Measurements from ENCODE around the gene CENPVL2. TPM values are rescaled to one million over a fixed set of nuclear protein-coding genes. Genes with fewer than 3 reads are reported as not detected.
"Not testable (repeated sequence)": the region's sequence is repeated elsewhere in the genome, so short reads cannot be mapped to it uniquely, and the experiment has no call there.

Gene CENPVL2
- not detected for total RNA-seq

- H3K4me3 Mint-ChIP-seq; POLR2A ChIA-PET; ATAC-seq; H3K27me3 Mint-ChIP-seq (ENCODE audit: low read depth); H3K36me3 Mint-ChIP-seq (ENCODE audit: low read depth); CTCF ChIA-PET; H3K9me3 Mint-ChIP-seq (ENCODE audit: insufficient read depth); H3K27ac Mint-ChIP-seq; H3K4me1 Mint-ChIP-seq (ENCODE audit: low read depth); DNase-seq: not testable (repeated sequence)
Observed at GRCh38 chrX:51682720-51683062, at the start of gene CENPVL2. Gene CENPVL2, minus strand, starts transcription at chrX:51682831. Its CDS starts 0 bp downstream, at chrX:51682831.

- ATAC-seq (no peak), DNase-seq (no peak)
- Mint-ChIP-seq H3K36me3 (ENCODE audit: low read depth) (no peaks in the 10 kb centered on the region), H3K4me1 (ENCODE audit: low read depth) (no peaks in the 10 kb centered on the region), H3K9me3 (ENCODE audit: insufficient read depth) (no peaks in the 10 kb centered on the region), H3K27ac (no peak overlapping the region), H3K27me3 (ENCODE audit: low read depth) (no peaks in the 10 kb centered on the region), H3K4me3 (no peak overlapping the region)
- POLR2A ChIA-PET = no interaction called here
- CTCF ChIA-PET = no interaction called here
Observed at GRCh38 chrX:51728202-51728601, 45.6 kb upstream of the CENPVL2 start.

GRCh38 chrX:51712943-51713647, 30.5 kb upstream of the CENPVL2 start:
- H3K4me3 Mint-ChIP-seq; H3K4me1 Mint-ChIP-seq (ENCODE audit: low read depth); CTCF ChIA-PET; ATAC-seq; H3K27ac Mint-ChIP-seq; H3K36me3 Mint-ChIP-seq (ENCODE audit: low read depth); H3K27me3 Mint-ChIP-seq (ENCODE audit: low read depth); DNase-seq; H3K9me3 Mint-ChIP-seq (ENCODE audit: insufficient read depth); POLR2A ChIA-PET: not testable (repeated sequence)

GRCh38 chrX:51710277-51711164, 27.9 kb upstream of the CENPVL2 start, which contains the start of gene CENPVL1:
Gene CENPVL1, plus strand, starts transcription at chrX:51710512. Its CDS starts 0 bp downstream, at chrX:51710512.
- POLR2A ChIA-PET, H3K27ac Mint-ChIP-seq: not testable (repeated sequence)

GRCh38 chrX:51697397-51697796, 14.8 kb upstream of the CENPVL2 start:
- POLR2A ChIA-PET = no interaction called here
- ATAC-seq = no peak
- CTCF ChIA-PET = no interaction called here
- DNase-seq = no peak
- Mint-ChIP-seq H3K4me3 (no peak overlapping the region), H3K27ac (no peak overlapping the region), H3K36me3 (ENCODE audit: low read depth) (no peaks in the 10 kb centered on the region), H3K9me3 (ENCODE audit: insufficient read depth) (no peaks in the 10 kb centered on the region), H3K4me1 (ENCODE audit: low read depth) (no peaks in the 10 kb centered on the region), H3K27me3 (ENCODE audit: low read depth) (peaks cover 2% of the 10 kb centered on the region)

More at GRCh38 chrX:51710277-51711164, 27.9 kb upstream of the CENPVL2 start, which contains the start of gene CENPVL1:
- CTCF ChIA-PET; DNase-seq; H3K9me3 Mint-ChIP-seq (ENCODE audit: insufficient read depth); H3K36me3 Mint-ChIP-seq (ENCODE audit: low read depth); H3K27me3 Mint-ChIP-seq (ENCODE audit: low read depth); H3K4me1 Mint-ChIP-seq (ENCODE audit: low read depth); H3K4me3 Mint-ChIP-seq: not testable (repeated sequence)
- ATAC-seq = peak; percentile 33

GRCh38 chrX:51694254-51694653, 11.6 kb upstream of the CENPVL2 start:
- POLR2A ChIA-PET = no interaction called here
- Mint-ChIP-seq H3K4me1 (ENCODE audit: low read depth) (no peaks in the 10 kb centered on the region), H3K27ac (no peak overlapping the region), H3K4me3 (no peak overlapping the region), H3K27me3 (ENCODE audit: low read depth) (peaks cover 2% of the 10 kb centered on the region), H3K36me3 (ENCODE audit: low read depth) (no peaks in the 10 kb centered on the region), H3K9me3 (ENCODE audit: insufficient read depth) (no peaks in the 10 kb centered on the region)
- DNase-seq (no peak), ATAC-seq (no peak)
- CTCF ChIA-PET = no interaction called here

- H3K27me3 Mint-ChIP-seq (ENCODE audit: low read depth); CTCF ChIA-PET; H3K4me1 Mint-ChIP-seq (ENCODE audit: low read depth); H3K27ac Mint-ChIP-seq; POLR2A ChIA-PET; DNase-seq; H3K36me3 Mint-ChIP-seq (ENCODE audit: low read depth); H3K4me3 Mint-ChIP-seq; H3K9me3 Mint-ChIP-seq (ENCODE audit: insufficient read depth): not testable (repeated sequence)
- peak; percentile 42 for ATAC-seq
Observed at GRCh38 chrX:51681808-51682719, 567 bp downstream of the CENPVL2 start.

- POLR2A ChIA-PET; H3K4me1 Mint-ChIP-seq (ENCODE audit: low read depth); H3K4me3 Mint-ChIP-seq; H3K36me3 Mint-ChIP-seq (ENCODE audit: low read depth); DNase-seq; H3K27me3 Mint-ChIP-seq (ENCODE audit: low read depth); CTCF ChIA-PET; H3K9me3 Mint-ChIP-seq (ENCODE audit: insufficient read depth); ATAC-seq; H3K27ac Mint-ChIP-seq: not testable (repeated sequence)
Observed at GRCh38 chrX:51679689-51680433, 2.8 kb downstream of the CENPVL2 start.

- CTCF ChIA-PET = no interaction called here
- Mint-ChIP-seq H3K9me3 (ENCODE audit: insufficient read depth) (no peaks in the 10 kb centered on the region), H3K4me1 (ENCODE audit: low read depth) (no peaks in the 10 kb centered on the region), H3K27me3 (ENCODE audit: low read depth) (peaks cover 8% of the 10 kb centered on the region), H3K4me3 (no peak overlapping the region), H3K27ac (no peak overlapping the region), H3K36me3 (ENCODE audit: low read depth) (no peaks in the 10 kb centered on the region)
- POLR2A ChIA-PET = no interaction called here
- DNase-seq (no peak), ATAC-seq (no peak)
Observed at GRCh38 chrX:51665981-51666380, 16.6 kb downstream of the CENPVL2 start.

- DNase-seq (no peak), ATAC-seq (no peak)
- Mint-ChIP-seq H3K9me3 (ENCODE audit: insufficient read depth) (no peaks in the 10 kb centered on the region), H3K4me3 (no peak overlapping the region), H3K27ac (no peak overlapping the region), H3K4me1 (ENCODE audit: low read depth) (no peaks in the 10 kb centered on the region), H3K36me3 (ENCODE audit: low read depth) (no peaks in the 10 kb centered on the region), H3K27me3 (ENCODE audit: low read depth) (peaks cover 8% of the 10 kb centered on the region)
- POLR2A ChIA-PET = no interaction called here
- CTCF ChIA-PET = no interaction called here
Observed at GRCh38 chrX:51643377-51643776, 39.3 kb downstream of the CENPVL2 start.

- no peaks in the 10 kb centered on the region for H3K36me3 Mint-ChIP-seq (ENCODE audit: low read depth)
- no peak overlapping the region for H3K27ac Mint-ChIP-seq
- no peaks in the 10 kb centered on the region for H3K9me3 Mint-ChIP-seq (ENCODE audit: insufficient read depth)
- ChIA-PET POLR2A (no interaction called here), CTCF (interaction anchor here (0.8 to 1.5 kb wide), 3 partner anchors 161 to 620 kb away, joined by 3 to 8 read pairs (median 7); no protein-coding TSS in a partner anchor)
- ATAC-seq (no peak), DNase-seq (peak; percentile 30)
- no peaks in the 10 kb centered on the region for H3K4me1 Mint-ChIP-seq (ENCODE audit: low read depth)
- peaks cover 8% of the 10 kb centered on the region for H3K27me3 Mint-ChIP-seq (ENCODE audit: low read depth)
- H3K4me3 Mint-ChIP-seq = no peak overlapping the region
Observed at GRCh38 chrX:51641421-51642021, 41.1 kb downstream of the CENPVL2 start.
